Endothelial cell of umbilical vein (primary cell): ENCODE results near the gene MOB1B. TPM values are rescaled to one million over a fixed set of nuclear protein-coding genes. Genes with fewer than 3 reads are reported as not detected.

ENCODE experiments used
- BruUV-seq: library from RNA; stranded (reverse); fragments of 400-500 nt; replicated peaks from 2 replicates; lab custom pipeline; 2021; lab: Mats Ljungman, UMichigan
- CTCF ChIA-PET: fragments of 300-600, 350-600 bp; sonication (Branson Sonifier 250); formaldehyde crosslinking; loops from one replicate; lab custom pipeline; 2021; ENCODE audit warnings: antibody characterized with exemption, inconsistent platforms; lab: Charles Lee
- POLR2A ChIA-PET: fragments of 300-600, 350-600 bp; sonication (Branson Sonifier 250); formaldehyde crosslinking; loops from one replicate; lab custom pipeline; 2021; ENCODE audit warnings: antibody characterized with exemption, inconsistent platforms; lab: Charles Lee
- DNase-seq: peaks from one replicate; pipeline ENCODE4 v3.0.0-alpha.2; 2011; ENCODE audit warnings: low read depth, low spot score
- FAIRE-seq: peaks from 2 replicates; lab custom pipeline; 2011; peaks lifted over from hg19 to GRCh38; lab: Jason Lieb, UNC
- H2AFZ ChIP-seq: 2 replicates; pipeline ENCODE4 v1.6.0; 2012; ENCODE audit warnings: low read depth, low read length, control low read depth, inconsistent platforms
- H3K27ac ChIP-seq: 2 replicates; pipeline ENCODE4 v1.5.1; 2011; ENCODE audit warnings: low read depth, mild to moderate bottlenecking, control low read depth, low read length, moderate library complexity; ENCODE audit not compliant: insufficient read depth
- H3K27me3 ChIP-seq, 2 experiments: 2 replicates each; pipeline versions ENCODE4 v1.6.0 to v1.6.1; 2011; ENCODE audit warnings: low read length in 2 of 2, mixed read lengths in 1 of 2; ENCODE audit not compliant: control insufficient read depth in 2 of 2, insufficient read depth in 2 of 2
- H3K36me3 ChIP-seq, 2 experiments: 2 replicates in 1 of 2; 3 replicates in 1 of 2; pipeline ENCODE4 v1.5.1; 2011; ENCODE audit warnings: low read length in 2 of 2, mild to moderate bottlenecking in 1 of 2, moderate library complexity in 1 of 2; ENCODE audit not compliant: control insufficient read depth in 2 of 2, insufficient read depth in 2 of 2; ENCODE audit errors: extremely low read depth in 1 of 2
- H3K4me1 ChIP-seq: 3 replicates; pipeline ENCODE4 v1.5.1; 2011; ENCODE audit warnings: mild to moderate bottlenecking, low read length; ENCODE audit not compliant: control insufficient read depth, insufficient read depth; ENCODE audit errors: extremely low read depth
- H3K4me2 ChIP-seq: 2 replicates; pipeline ENCODE4 v1.6.1; 2011; ENCODE audit warnings: low read length, control low read depth, mixed read lengths; ENCODE audit not compliant: insufficient read depth
- H3K4me3 ChIP-seq, 3 experiments: fragments of 200-600 bp in 1 of 3; sonication (generic), shearing (Covaris generic) in 1 of 3; replicated peaks in 1 of 3; 2 replicates each; pipeline ENCODE4 v1.5.1; 2011 to 2016; ENCODE audit warnings: control low read depth in 3 of 3, low read length in 3 of 3, mild to moderate bottlenecking in 2 of 3, inconsistent platforms in 1 of 3, low read depth in 1 of 3, moderate library complexity in 1 of 3; ENCODE audit not compliant: insufficient read depth in 1 of 3
- H3K79me2 ChIP-seq: 2 replicates; pipeline ENCODE4 v1.6.0; 2012; ENCODE audit warnings: low read length, inconsistent platforms; ENCODE audit not compliant: control insufficient read depth, insufficient read depth
- H3K9ac ChIP-seq: replicated peaks from 2 replicates; pipeline ENCODE3; 2011; ENCODE audit warnings: low read length, control low read depth; ENCODE audit not compliant: insufficient read depth; ENCODE audit errors: extremely low read depth
- H3K9me1 ChIP-seq: replicated peaks from 3 replicates; pipeline ENCODE4 v1.6.0; 2011; ENCODE audit warnings: mild to moderate bottlenecking, low read length; ENCODE audit not compliant: control insufficient read depth, insufficient read depth; ENCODE audit errors: extremely low read depth
- H3K9me3 ChIP-seq: replicated peaks from 2 replicates; pipeline ENCODE4 v1.5.1; 2012; ENCODE audit warnings: low read length, inconsistent platforms; ENCODE audit not compliant: control insufficient read depth, insufficient read depth
- H4K20me1 ChIP-seq: replicated peaks from 2 replicates; pipeline ENCODE3; 2011; ENCODE audit warnings: mild to moderate bottlenecking, low read length; ENCODE audit not compliant: control insufficient read depth, insufficient read depth; ENCODE audit errors: extremely low read depth
- EZH2 ChIP-seq: IDR thresholded peaks from 2 replicates; pipeline ENCODE4 v1.6.1; 2012; ENCODE audit warnings: borderline replicate concordance, low read depth, mild to moderate bottlenecking, moderate library complexity, low read length, inconsistent platforms; ENCODE audit not compliant: severe bottlenecking
- FOS ChIP-seq: IDR thresholded peaks from 2 replicates; pipeline ENCODE4 v1.6.1; 2011; ENCODE audit warnings: mild to moderate bottlenecking, low read length, moderate library complexity, borderline replicate concordance; ENCODE audit not compliant: insufficient read depth
- GATA2 ChIP-seq: IDR thresholded peaks from 2 replicates; pipeline ENCODE4 v1.7.0; 2011; ENCODE audit warnings: low read depth, mild to moderate bottlenecking, moderate library complexity, mixed read lengths, low read length; ENCODE audit not compliant: insufficient read length, insufficient read depth
- JUN ChIP-seq: IDR thresholded peaks from 2 replicates; pipeline ENCODE4 v1.6.1; 2011; ENCODE audit warnings: borderline replicate concordance, low read depth; ENCODE audit not compliant: insufficient read length, insufficient read depth
- MYC ChIP-seq: IDR thresholded peaks from one replicate; pipeline ENCODE4 v1.6.1; 2011; ENCODE audit warnings: mild to moderate bottlenecking, low read depth, low read length
- POLR2A ChIP-seq: IDR thresholded peaks from 2 replicates; pipeline ENCODE4 v1.6.1; 2012; ENCODE audit warnings: low read depth, mild to moderate bottlenecking, control low read depth, low read length
- POLR2AphosphoS5 ChIP-seq: IDR thresholded peaks from 2 replicates; pipeline ENCODE4 v1.6.1; 2012; ENCODE audit warnings: low read depth, mild to moderate bottlenecking, control low read depth, low read length, moderate library complexity; ENCODE audit not compliant: insufficient read depth
- dilution Hi-C: fragments of 300-500 bp; cut with MboI; formaldehyde crosslinking; loops from one replicate; pipeline ENCODE4 v1.15.0; 2019; ENCODE audit warnings: low sequenced_read_pairs; ENCODE audit not compliant: extremely low pct_ligation_motif_present
- intact Hi-C: fragments of 100-400 bp; cut with micrococcal nuclease; formaldehyde crosslinking; loops from one replicate; pipeline ENCODE4 v1.10.0; 2022
- polyA plus RNA-seq, 4 experiments: library from polyadenylated mRNA; depleted of rRNA in 3 of 4; stranded (reverse) in 3 of 4; unstranded in 1 of 4; fragments of >200 nt; gene quantifications; 2 replicates each; pipeline versions ENCODE4 v1.2.1 to v1.2.3, GENCODE V29; 2011 to 2012; ENCODE audit warnings: missing spikeins in 1 of 4
- total RNA-seq: library from RNA; stranded (reverse); gene quantifications from 2 replicates; pipeline ENCODE4 v1.2.3, GENCODE V29; 2021
- TF ChIP-seq, protein P1 (sequence below), 2 donors: IDR thresholded peaks; 1 replicate in 1 of 2; 2 replicates in 1 of 2; pipeline ENCODE4 v1.5.1; 2011; ENCODE audit warnings: low read length in 2 of 2, mild to moderate bottlenecking in 2 of 2, moderate library complexity in 2 of 2, control low read depth in 1 of 2, inconsistent platforms in 1 of 2, low read depth in 1 of 2; ENCODE audit not compliant: insufficient read depth in 1 of 2; ENCODE audit errors: extremely low read depth in 1 of 2
- TF ChIP-seq, protein P2 (sequence below): IDR thresholded peaks from 2 replicates; pipeline ENCODE4 v1.6.1; 2011; ENCODE audit not compliant: insufficient read depth, insufficient read length

Gene MOB1B
- total and polyA plus RNA-seq, 2 donors (not counting 3 experiments of a cell fraction or from before 2014, with no cell fraction given): 4.3 to 23.9 TPM

GRCh38 chr4:70895405-70895804 is 6.8 kb upstream of the MOB1B start:
- intact Hi-C loops: no loop called here
- no peaks in the 10 kb centered on the region for H3K27me3 ChIP-seq
- no peak overlapping the region for H2AFZ ChIP-seq
- H3K36me3 ChIP-seq: no peaks in the 10 kb centered on the region
- H4K20me1 ChIP-seq: no peaks in the 10 kb centered on the region
- no peaks in the 10 kb centered on the region for H3K9me1 ChIP-seq
- no peaks in the 10 kb centered on the region for H3K4me1 ChIP-seq
- dilution Hi-C loops: no loop called here
- TF ChIP-seq MYC (no peak), JUN (no peak), EZH2 (no peak), POLR2A (no peak), GATA2 (no peak), FOS (no peak), POLR2AphosphoS5 (no peak)
- TF ChIP-seq, protein P1, sequence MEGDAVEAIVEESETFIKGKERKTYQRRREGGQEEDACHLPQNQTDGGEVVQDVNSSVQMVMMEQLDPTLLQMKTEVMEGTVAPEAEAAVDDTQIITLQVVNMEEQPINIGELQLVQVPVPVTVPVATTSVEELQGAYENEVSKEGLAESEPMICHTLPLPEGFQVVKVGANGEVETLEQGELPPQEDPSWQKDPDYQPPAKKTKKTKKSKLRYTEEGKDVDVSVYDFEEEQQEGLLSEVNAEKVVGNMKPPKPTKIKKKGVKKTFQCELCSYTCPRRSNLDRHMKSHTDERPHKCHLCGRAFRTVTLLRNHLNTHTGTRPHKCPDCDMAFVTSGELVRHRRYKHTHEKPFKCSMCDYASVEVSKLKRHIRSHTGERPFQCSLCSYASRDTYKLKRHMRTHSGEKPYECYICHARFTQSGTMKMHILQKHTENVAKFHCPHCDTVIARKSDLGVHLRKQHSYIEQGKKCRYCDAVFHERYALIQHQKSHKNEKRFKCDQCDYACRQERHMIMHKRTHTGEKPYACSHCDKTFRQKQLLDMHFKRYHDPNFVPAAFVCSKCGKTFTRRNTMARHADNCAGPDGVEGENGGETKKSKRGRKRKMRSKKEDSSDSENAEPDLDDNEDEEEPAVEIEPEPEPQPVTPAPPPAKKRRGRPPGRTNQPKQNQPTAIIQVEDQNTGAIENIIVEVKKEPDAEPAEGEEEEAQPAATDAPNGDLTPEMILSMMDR (IDR thresholded peaks at IDR 0.05; ENCODE audit: extremely low read depth in 1 of 2, insufficient read depth in 1 of 2, low read depth in 1 of 2, low read length in 2 of 2): no peak
- TF ChIP-seq, protein P2, sequence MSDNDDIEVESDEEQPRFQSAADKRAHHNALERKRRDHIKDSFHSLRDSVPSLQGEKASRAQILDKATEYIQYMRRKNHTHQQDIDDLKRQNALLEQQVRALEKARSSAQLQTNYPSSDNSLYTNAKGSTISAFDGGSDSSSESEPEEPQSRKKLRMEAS: no peak
- BruUV-seq: no TSS peak
- H3K9me3 ChIP-seq: no peaks in the 10 kb centered on the region
- no peak for FAIRE-seq
- DNase-seq: no peak
- POLR2A ChIA-PET: no interaction called here
- H3K4me2 ChIP-seq: no peak overlapping the region
- H3K9ac ChIP-seq: no peak overlapping the region
- CTCF ChIA-PET: no interaction called here
- no peak overlapping the region for H3K27ac ChIP-seq
- H3K79me2 ChIP-seq: no peaks in the 10 kb centered on the region
- H3K4me3 ChIP-seq: no peak overlapping the region
